HuH-7.5 (cell line): Measurements from ENCODE around the gene PODXL.

Source experiments
- DNase-seq: peaks from one replicate; pipeline ENCODE4 v3.0.0; 2011; ENCODE audit warnings: low spot score

The PODXL gene

DNA sequence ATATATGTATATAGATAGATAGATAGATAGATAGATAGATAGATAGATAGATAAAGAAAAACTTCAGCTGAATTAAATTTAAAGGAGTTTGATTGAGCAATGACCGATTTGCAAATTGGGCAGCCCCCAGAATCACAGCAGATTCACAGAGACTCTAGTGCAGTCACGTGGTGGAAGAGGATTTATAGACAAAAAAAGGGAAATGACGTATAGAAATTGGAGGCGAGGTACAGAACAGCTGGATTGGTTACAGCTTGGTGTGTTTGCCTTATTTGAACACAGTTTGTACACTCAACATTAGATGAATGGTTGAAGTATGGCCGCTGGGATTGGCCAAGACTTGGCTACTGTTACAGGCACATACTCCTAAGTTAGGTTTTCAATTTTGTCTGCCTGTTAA lies 8.2 kb upstream of the PODXL start:
- DNase-seq = no peak

DNA sequence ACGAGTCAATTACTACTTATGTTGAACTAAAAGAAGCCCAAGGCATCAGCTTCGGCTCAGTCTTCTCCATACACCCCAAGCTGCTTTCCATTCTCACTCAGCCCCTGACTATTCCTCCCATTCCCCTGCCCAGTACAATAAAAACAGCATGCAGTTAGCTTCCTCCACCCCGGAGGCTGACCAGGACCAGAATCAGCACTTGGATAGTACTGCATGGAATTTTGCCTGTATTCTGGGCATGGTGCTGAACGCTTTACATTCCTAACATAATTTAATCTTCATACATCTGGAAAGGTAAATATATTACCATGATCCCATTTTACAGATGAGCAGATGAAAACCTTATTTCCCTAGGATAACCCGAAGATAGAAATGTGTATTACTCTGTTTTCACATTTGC lies 7.5 kb upstream of the PODXL start:
- no peak for DNase-seq

DNA sequence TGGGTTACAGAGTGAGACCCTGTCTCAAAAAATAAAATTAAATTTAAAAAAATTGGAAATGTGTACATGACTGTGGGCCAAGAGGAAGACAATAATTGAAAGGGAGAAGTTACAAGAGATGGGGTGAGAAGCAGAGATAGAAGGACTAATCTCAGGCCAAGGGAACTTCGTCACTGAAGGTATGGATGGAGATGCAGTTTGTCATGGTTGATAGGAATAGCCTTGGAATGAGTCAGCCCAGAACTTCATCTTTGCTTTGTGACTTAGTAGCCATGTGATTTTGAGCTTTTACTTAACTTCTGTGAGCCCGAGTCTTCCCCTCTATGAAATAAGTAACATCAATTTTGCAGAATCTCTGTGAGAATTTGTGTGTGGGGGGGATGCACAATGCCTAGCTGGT lies 6.5 kb upstream of the PODXL start:
- DNase-seq = no peak

DNA sequence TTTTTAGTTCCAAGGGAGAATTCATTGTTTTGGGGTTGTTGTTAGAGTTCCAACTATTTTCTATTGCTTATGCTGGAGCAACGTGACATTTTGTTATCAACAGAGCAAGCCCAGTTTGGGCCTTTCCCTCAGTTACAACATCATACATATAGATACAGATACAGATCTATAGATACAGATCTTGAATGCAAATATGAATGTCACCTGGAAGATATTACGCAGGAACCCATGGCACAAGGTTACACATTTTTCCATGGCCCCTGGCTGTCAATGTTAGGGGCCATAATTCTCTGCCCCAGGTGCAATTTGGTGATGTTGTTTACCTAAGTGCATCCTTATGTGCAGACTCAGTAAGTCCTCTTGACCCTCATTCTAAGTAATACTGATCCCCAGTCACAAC lies 3.6 kb upstream of the PODXL start:
- no peak for DNase-seq

DNA sequence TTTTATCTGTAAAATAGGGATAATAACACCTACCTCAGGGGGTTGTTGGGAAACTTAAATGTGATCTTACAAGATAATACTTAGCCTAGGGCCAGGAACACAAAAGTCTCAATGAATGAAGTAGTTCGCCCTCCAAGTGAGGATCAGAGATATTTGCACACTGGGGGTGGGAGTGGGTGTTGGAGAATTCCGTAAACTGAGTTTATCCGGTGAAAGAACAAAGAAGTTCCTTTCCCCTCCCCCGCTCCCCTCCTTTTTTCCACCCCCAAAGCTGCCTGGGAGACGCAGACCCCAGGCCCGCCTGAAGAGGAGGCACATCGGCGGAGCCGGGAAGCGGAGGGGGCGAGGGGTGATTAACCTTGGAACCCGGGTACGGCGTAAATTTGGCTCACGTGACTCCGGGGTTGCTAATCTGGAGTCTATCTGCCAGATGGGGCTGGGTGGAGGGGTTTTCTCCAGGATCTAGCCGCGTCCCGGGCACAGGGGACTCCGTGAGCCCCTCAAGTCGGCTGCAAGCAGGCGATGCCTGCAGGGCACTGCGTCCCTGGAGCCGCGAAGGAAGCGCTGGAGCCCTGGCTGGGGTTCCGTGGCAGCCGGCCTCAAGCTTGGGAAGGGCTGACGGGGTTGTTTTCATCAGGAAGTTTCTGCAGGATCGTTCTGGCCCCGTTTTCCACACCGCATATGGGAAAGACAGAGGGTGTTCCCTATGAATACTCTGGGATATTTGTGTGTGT lies 1.4 kb upstream of the PODXL start:
- peak; percentile 29 for DNase-seq

DNA sequence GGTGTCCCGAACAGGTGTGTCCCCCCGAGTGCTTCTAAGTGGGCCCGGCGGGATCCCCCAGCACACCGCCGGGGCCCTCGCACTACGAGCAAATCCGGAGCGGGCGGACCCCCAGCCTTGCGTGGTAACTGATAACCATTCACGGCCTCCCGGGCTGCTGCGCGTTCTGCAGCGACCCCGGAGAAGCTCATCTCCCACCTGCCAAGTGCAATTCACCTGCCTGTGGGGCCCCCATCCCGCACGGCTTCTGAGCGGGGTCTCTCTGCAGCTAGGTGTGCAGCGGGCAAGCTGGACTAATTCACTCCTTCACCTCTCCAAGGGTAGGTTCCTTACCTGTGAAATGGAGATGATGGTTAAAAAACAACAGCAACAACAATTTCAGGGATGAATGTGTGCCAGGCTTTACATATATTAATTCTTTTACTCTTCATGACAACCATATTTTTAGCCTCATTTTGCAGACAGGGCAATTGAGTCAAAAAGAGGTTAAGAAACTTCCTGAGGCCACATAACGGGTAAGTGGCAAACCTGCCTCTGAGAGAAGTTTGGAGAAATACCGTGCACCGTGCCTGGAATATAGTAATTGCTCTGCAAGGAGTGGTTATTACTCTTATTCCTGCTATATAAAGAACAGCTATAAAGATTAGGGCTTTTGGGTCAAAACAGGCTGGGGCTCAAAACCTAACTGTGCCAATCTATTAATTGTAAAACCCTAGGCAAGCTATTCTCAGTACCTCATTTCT lies 652 bp upstream of the PODXL start:
- DNase-seq = peak; percentile 46

DNA sequence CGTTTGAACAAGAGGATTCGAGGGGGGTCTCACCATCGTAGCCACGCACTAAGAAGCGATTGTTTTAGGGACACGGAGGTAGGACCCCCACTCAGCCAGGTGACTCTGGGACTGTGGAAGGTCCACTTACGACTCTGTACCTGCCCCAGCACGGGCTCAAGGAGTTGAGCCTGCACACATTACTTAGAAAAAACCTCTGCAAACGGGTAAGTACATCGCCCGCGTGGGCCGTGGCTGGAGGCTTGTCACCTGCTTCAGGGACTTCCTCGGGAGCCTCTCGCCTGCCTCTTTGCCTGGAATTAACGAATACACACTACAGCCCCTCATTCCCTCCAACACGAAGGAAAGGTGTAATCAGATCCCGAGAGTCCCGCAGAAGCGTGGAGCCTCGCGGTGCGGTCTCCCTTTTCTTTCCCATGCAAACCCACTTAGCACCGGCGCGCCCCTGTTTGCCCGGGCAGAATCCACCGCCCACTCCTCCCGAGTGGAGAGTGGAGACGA lies 826 bp downstream of the PODXL start:
- no peak for DNase-seq

DNA sequence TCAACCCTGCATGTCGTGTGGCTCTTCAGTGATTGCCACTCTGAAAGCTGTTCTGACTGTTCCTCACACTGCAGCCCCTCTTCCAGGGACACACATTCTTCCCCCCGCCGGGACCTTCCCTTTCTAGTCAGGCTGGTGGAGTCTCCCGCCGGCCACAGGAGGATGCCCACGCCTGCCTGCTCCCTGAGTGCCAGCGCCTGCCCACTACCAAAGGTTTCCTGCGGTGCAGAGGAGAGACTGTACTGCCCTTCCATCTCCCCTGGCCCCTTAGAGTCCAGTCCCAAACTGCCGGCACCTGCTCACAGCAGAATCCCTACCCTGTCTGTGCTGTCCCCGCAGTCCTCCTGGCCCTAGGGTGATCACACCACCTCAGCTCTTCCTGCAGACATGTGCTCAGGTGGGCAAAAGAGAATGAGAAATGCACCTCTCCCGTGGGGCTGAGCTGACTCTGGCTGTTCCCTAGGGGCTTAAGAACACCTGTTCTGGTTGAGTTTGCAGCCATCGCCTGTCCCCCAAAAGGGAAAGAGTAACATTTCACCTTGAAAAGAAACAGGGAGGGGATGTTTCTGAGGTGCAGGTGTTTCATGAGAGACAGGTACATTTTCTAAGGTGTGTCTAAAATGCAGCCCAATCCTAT lies 1.4 kb downstream of the PODXL start:
- no peak for DNase-seq

DNA sequence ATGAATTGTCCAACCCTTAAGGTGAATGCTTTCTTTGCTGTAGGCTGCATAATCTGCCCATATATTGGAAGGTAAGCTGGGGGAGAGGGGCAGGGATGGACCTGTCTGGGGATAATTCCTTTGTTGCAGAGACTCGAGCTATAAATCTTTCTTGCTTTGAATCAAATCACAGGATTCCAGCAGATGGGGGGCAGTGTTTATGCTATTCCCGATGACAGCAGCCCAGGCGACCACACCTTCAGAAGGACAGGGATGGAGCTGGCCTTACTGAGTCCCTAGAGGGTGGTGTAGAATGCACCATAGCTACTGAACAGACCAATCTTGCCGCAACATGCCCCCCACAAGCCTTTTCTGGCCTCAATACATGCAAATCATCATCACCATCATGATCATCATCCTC lies 2.5 kb downstream of the PODXL start:
- DNase-seq = no peak

DNA sequence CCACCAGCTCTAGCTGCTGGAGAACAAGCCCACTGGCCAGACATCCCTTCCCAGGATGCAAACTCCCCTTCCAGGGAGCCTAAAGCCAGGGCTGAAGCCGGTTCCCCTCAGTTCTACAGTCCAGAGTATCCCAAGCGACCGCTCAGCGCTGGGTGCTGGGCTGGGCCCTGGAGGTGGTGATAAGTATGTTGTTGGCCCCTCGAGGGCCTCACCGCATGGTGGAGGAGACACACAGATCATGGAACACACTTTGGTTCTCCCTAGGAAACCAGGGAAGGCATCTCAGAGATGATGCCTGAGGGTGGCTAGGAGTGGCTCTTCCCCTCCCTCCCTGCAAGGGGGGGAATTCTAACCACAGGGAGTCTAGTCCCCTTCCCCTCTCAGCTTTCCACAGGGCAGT lies 4.4 kb downstream of the PODXL start:
- no peak for DNase-seq

DNA sequence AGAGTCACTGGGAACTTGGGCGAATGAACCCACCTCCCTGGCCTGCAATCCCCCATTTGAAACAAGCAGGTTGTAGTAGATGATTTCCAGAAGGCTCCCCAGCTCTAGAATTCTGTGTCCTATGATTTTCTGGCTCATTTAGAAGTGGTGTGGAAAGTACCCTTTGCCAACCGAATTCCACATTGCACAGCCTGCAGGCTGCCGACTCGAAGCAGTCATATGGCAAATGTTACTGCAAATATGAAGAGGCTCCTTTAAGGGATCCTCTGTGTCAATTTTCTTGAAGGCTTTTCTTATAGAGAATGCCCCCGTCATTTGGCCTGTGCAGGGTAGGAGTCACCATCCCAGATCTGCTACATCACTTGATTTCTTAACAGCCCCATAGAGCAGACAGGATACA lies 5.6 kb downstream of the PODXL start:
- no peak for DNase-seq

DNA sequence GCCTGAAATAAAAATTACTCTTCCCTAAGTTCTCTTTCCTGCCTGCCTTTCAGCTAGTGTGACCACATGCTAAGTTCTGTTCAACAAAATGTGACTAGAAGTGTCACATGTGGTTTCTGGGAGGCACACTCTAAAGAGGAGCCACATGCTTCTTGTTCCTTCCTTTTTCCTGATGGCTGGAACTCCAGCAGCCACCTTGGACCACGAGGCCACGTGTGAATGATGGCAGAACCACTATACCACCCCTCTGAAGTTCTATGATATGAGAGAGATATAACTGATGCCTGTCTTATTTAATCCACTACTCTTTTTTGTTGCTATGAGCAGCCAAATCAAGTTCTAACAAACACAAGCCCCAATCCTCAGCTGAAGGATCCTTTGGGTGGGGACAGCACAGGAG lies 8.1 kb downstream of the PODXL start:
- no peak for DNase-seq

DNA sequence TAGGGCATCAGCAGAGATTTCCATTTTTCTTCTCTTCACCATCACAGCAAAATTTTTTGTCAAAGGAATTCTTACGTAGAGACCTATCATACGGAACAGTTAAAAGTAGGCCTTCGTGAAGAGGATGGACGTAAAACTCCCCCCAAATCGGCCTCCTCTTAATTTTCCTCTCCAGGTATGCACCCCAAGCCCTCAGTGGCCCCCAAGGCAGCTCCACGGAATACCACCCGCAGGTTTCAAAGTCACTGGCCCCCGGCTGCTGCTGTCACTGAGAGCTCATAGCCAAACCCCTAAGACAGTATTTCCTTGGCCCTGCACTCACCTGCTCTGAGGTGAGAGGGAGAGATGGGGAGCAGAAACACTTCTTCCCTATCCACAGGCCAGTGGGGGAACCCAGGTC lies 8.8 kb downstream of the PODXL start:
- no peak for DNase-seq

DNA sequence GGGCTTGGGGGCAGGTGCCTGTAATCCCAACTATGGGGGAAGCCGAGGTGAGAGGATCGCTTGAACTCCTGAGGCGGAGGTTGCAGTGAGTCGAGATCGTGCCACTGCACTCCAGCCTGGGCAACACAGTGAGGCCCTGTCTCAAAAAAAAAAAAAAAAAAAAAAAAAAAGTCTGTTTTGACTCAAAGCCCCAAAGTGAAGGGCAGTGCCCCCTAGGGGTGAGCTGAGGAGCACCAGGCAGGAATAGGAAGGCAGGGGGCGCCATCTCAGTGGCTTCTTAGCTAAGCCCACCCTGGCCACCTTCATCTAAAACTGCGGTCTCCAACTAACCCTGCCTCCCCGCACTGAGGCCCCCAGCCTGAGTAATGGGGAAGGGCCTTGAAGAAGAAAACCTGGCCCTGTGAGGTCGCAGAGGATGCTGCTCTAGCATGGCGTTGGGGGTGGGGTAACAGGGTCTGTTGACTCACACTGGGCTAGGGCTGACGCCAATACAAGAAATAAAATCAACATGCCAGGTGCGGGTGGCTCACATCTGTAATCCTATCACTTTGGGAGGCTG lies 9.8 kb downstream of the PODXL start:
- peak; percentile 61 for DNase-seq

DNA sequence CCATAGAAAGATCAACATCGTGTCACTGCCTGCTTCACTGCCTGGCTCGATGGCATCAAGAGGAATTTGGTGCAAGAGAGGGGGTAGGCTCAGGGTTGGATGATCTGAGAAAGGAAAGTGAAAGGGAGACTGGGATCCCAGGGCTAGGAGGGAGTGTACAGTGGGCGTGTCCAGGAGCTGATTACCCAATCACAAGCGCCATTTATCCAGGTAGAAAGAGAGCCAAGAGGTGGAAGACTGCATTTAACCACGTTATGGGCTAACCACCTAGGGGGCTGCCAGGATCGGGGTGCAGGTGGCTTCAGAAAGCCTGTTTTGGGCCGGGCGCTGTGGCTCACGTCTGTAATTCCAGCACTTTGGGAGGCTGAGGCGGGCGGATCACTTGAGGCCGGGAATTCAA lies 10.3 kb downstream of the PODXL start:
- peak; percentile 33 for DNase-seq

DNA sequence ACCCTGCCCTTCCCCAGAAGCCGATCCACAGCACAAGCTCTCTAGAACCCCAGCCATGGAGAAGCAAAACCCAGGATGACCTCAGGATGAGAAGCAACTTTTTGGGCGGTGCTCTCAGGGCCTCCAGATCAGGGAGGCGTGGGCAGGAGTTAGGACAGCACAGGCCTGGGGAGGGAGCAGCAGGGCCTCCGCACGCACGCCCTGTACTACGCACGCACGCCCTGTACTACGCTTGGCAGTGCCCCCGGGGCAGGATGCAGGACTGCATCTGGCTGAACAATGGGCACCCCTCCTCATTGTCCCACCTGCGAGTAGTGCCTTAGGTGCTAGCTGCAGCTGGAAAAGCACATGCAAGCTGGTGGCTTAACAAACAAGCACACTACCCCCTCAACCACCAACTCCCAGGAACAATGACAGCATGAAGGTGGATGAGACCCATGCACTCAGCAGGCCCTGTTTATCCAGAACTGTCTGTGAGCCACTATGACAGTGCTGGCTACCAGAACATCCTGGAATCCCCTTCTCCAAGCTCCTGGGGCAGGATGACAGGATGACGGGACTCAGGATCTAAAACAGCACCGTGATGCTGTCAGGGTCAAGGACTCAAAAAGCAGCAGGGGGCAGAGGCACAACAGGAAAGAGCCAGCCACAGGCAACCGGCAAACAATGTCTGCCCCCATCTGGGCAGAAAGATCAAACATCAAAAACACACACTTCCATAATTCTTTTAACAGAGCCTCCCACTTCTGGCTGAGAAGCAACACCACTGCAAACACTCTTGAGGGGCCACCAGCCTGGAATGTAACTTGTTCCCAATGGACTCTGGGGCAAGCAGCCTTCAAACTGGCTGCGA lies 11.8 kb downstream of the PODXL start:
- DNase-seq = peak; percentile 47

DNA sequence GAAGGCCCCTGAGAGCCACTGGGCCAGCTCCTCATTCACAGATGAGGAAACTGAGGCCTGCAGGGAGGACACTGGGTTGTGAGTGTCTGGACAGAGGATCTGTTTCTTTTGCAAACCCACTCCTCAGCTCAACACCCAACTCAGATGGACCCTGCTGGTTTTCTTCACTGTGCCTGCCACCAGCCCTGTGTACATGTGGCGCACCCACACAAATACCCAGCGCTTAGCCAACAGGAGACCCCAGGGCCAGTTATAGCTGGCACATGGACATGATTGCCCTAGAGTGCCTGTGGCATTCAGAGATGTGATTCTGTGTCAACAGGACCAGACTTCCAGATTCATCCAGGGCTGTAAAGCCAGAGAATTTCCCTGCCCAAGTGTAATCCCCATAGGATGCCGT lies 12.4 kb downstream of the PODXL start:
- DNase-seq = no peak

DNA sequence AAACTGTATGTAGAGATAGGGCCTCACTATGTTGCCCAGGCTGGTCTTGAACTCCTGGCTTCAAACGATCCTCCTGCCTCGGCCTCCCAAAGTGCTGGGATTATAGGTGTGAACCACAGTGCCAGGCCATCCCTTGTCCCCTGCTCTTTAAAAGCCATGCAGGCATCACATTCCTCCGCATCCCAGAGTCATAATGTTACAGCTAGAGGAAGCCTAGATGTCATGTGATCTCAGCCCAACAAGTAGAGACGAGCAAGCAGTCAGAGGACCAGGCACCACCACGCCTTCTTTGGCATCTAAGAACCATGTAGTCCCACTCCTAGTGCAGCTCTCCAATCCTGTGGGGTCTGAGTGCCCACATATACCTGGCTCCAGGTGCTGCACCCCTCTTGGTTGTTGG lies 13.1 kb downstream of the PODXL start:
- no peak for DNase-seq

DNA sequence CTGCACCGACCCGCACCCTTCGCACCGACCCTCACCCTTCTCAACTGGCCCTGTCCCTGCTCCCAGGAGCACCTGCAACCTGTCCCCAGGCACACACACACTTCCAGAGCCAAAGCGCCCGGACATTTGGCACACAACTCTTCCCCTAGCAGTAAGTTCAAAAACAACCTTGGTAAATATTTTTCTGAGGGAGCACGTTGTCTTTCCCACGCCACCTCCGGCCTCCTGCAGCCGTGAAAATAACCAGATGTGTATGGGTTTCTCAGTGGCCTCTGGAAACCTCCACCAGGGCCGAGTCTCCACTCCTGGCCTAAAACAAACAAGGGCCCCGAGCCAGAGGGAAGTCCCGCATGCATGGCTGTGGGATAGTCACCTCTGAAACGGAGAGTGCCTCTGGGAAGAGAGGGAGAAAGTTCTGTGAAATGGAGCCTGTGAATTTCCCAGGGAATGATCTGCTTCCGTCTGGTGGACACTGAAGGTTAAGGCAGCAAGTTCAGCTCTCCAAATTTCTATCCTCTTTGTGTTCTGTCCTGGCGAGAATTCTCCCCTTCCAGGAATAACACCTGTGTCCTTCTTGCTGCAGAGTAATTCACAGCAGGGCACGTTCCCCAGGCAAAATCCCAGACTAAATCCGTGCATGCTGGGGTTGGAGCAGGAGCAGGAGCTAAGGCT lies 15.8 kb downstream of the PODXL start:
- no peak for DNase-seq

DNA sequence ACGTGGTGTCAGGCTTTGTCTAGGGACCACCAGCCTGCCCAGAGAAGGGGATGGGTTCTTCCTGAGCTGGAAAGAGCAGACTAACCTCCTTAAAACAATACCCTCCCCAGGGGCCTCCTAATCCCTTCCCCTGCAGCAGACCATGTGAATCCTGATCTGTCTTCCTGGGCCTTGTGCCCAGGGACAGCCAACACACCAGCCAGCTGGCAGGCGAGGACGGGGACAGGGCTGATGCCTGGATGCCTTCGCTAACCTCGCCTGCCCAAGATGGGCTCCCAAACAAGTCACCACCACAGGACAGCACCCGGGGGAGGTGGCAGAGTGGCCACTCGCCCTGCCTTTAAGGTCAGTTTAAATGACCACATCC lies 17.6 kb downstream of the PODXL start:
- no peak for DNase-seq

DNA sequence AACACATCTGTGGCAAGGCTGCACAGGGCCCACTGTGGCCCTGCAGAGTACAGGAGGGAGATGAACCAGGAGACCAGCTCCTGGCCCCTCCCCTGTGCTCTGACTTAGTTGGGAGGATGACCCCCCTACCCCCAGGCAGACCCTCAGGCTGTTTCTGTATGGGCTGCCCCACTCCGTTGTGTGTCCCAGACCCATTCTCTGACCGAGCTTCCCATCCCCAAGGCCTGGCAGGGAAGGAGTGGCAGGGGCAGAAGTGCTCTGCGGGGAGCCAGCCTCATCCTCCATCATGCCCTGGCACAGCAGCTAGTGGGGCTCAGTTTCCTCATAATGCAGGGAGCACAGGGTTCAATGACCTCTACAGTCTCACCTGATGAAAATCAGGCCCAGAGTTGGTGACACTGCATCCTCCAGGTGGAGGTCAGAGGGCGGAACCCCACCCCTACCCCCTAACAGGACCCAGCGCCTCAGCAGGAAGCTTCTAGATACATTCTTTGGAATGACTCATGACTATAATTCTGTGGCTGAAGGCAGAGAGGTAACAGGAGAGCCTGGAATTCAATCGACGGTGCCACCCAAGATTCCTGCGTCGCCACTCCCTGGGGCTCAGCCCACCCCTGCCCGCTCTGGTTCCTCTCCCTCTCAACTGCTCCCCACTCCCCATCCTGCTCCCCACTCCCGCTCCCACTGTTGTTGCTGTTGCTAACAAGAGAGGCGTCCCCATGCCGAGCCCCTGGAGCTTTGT lies 18.2 kb downstream of the PODXL start:
- DNase-seq = no peak
